Measurements from ENCODE around the gene TSPAN5. TPM values are rescaled to one million over a fixed set of nuclear protein-coding genes. Genes with fewer than 3 reads are reported as not detected.
A peak's percentile ranks its signal among the peaks of the same experiment; 100 is the strongest.
"Not testable (repeated sequence)": the region's sequence is repeated elsewhere in the genome, so short reads cannot be mapped to it uniquely, and the experiment has no call there.

The TSPAN5 gene
- 10 to 100 TPM; 25.0 to 27.8 TPM for total RNA-seq

DNA sequence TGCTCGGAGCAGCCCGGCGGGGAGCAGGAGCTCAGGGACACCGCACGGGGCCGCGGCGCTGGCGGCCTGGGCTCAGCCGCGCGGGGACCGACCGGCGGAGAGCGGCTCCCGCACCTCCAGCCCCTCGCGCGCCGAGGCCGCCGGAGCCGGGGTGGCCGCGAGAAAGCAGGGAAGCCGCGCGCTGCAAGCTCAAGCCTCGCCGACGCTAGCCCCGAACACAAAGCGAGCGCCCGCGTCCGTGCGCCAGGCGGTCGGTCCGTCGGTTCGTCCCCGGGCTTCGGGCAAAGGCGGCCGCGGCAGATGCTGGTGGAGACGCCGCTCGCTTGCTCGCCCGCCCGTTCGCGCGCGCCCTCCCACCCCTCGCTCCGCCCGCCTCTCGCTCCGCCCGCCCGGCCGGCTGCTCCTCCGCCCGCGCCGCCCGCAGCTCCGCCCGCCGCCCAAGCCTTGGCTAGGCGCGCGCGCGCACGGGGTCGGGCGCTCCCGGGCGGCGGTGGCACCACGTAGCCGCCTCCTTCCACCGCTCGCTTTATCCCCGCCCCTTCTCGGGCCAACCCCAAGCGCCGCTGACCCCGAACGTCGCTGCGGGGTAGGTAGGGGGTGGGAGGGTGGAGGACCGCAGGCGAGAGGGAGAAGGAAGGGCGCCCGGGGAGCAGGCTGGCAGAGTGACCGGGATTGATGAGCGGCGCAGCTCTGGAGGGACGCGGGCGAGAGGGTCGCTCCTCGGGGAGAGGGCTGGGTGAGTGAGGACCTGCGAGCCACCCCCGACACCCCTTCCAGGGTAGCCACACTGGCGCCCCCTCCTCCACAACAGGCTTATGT, at the start of gene TSPAN5:
TSPAN5 (minus strand) TSS at position 325 of the 819 bp plus-strand sequence.
- DNase-seq (peak; percentile 85), ATAC-seq (peak; percentile 80)
- Mint-ChIP-seq H3K9me3 (ENCODE audit: low read depth) (no peaks in the 10 kb centered on the region), H3K27ac (peak within 1 kb of the TSS; percentile 73), H3K36me3 (peaks cover 22% of the 10 kb centered on the region), H3K4me3 (peak within 1 kb of the TSS; percentile 94), H3K27me3 (no peaks in the 10 kb centered on the region), H3K4me1 (peaks cover 73% of the 10 kb centered on the region)
- CTCF ChIA-PET, result interaction anchor here (0.8 to 1.4 kb wide), 9 partner anchors 16 to 515 kb away, joined by 3 to 5 read pairs (median 4); partner anchors contain the start of genes EIF4E and STPG2

DNA sequence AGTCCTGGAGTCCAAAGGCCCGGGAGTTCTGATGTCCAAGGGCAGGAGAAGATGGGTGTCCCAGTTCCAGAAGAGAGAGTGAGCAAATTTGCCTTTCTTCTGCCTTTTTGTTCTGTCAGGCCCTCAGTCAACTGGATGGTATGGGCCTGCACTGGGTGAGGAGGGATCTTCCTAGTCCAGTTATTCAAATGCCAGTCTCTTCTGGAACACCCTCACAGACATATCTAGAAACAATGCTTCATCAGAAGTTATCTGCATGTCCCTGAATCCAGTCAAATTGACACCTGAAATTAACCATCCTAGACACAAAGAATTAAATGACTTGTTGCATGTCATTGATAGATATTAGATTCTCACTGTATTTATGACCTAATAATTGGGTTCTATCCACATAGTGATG, 48.5 kb upstream of the TSPAN5 start:
- Mint-ChIP-seq H3K9me3 (ENCODE audit: low read depth) (peaks cover 28% of the 10 kb centered on the region), H3K4me1 (peaks cover 26% of the 10 kb centered on the region), H3K4me3 (peak overlapping the region; percentile 65), H3K36me3 (peaks cover 51% of the 10 kb centered on the region), H3K27me3 (no peaks in the 10 kb centered on the region), H3K27ac (peak overlapping the region; percentile 93)
- CTCF ChIA-PET, result no interaction called here
- no peak for DNase-seq
- ATAC-seq, result no peak

DNA sequence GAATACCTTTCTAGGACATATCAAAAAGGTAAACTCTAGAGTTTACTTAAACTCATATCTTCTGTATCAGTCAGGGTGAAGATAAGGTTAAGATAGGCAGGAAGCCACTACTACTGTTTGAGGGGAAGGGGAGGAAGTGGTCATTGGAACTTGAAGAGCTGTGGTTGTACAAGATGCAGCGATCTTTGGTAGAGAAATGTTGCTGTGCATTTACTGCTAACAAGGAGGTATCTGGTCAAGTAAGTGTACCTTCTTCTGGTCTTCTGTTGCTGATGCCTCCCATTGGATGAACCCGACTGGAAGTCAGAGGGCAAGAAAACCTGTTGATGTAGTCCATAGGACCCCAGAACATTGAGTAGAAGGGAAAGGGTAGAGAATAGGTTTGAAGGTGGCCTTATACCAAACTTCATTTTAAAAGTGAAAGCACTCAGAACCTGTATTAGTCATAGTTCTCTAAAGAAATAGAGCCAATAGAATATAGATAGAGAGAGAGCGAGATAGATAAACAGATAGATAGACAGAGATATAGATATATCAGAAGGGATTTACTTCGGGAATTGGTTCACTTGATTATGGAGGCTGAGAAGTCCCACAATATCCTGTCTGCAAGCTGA, 47.9 kb upstream of the TSPAN5 start:
- peak overlapping the region; percentile 93 for H3K27ac Mint-ChIP-seq
- peaks cover 28% of the 10 kb centered on the region for H3K9me3 Mint-ChIP-seq (ENCODE audit: low read depth)
- H3K36me3 Mint-ChIP-seq, result peaks cover 51% of the 10 kb centered on the region
- peaks cover 26% of the 10 kb centered on the region for H3K4me1 Mint-ChIP-seq
- DNase-seq (peak; percentile 79), ATAC-seq (peak; percentile 92)
- H3K27me3 Mint-ChIP-seq, result no peaks in the 10 kb centered on the region
- peak overlapping the region; percentile 65 for H3K4me3 Mint-ChIP-seq
- CTCF ChIA-PET, result no interaction called here

DNA sequence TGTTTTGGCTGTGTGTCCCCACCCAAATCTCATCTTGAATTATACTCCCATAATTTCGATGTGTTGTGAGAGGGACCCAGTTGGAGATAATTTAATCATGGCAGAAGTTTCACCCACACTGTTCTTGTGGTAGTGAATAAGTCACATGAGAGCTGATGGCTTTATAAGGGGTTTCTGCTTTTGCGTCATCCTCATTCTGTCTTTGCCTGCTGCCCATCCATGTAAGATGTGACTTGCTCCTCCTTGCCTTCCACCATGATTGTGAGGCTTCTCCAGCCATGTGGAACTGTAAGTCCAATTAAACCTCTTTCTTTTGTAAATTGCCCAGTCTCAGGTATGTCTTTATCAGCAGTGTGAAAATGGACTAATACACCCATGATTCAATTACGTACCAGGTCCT, 47.2 kb upstream of the TSPAN5 start:
- H3K36me3 Mint-ChIP-seq, result peaks cover 52% of the 10 kb centered on the region
- H3K4me3 Mint-ChIP-seq, ATAC-seq, H3K27me3 Mint-ChIP-seq, DNase-seq: not testable (repeated sequence)
- peaks cover 26% of the 10 kb centered on the region for H3K4me1 Mint-ChIP-seq
- peaks cover 28% of the 10 kb centered on the region for H3K9me3 Mint-ChIP-seq (ENCODE audit: low read depth)
- CTCF ChIA-PET, result interaction anchor here (1.1 kb wide), 1 partner anchor 42 kb away, joined by 4 read pairs; no protein-coding TSS in a partner anchor
- H3K27ac Mint-ChIP-seq, result peak overlapping the region; percentile 93

DNA sequence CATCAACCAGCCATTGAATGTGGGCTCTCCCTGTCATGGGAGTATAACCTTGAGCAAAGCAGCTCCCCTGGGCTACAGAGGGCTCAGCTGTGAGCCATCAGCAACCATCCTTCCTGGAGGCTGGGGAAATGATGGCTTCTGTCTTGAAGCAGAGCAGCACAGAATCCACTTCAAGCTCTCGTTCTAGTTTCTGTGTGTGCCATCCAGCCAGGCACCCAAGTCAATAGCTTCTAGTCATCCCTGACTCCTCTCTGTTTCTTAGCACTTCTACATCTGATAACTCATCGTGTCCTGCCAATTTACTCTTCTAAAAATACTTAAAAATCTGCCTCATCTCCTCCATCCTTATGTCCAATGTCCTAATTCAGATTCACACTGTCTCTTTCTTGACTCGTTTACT, 42.2 kb upstream of the TSPAN5 start:
- CTCF ChIA-PET, result no interaction called here
- Mint-ChIP-seq H3K36me3 (peaks cover 33% of the 10 kb centered on the region), H3K27ac (no peak overlapping the region), H3K4me1 (peaks cover 8% of the 10 kb centered on the region), H3K9me3 (ENCODE audit: low read depth) (peaks cover 21% of the 10 kb centered on the region), H3K4me3 (no peak overlapping the region), H3K27me3 (no peaks in the 10 kb centered on the region)
- no peak for ATAC-seq
- no peak for DNase-seq

DNA sequence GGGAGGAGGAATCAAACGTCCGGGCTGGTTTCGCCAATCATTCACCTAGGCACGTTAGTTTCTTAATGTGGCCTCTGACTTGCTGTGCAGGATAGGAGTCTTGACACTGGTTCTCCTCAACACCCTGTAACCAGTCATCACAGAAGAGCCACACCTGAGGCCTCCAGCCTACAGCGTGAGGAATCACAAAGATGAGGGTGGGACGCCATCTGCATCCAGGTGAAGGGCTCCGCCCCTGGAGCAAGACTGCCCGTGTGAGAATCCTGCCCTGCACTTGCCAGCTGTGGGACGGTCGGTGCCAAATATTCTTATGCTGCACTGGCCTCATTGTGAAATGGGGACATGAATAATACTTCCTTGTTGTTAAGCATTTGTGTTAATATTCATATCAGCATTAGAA, 35.7 kb upstream of the TSPAN5 start:
- H3K36me3 Mint-ChIP-seq, result peaks cover 4% of the 10 kb centered on the region

DNA sequence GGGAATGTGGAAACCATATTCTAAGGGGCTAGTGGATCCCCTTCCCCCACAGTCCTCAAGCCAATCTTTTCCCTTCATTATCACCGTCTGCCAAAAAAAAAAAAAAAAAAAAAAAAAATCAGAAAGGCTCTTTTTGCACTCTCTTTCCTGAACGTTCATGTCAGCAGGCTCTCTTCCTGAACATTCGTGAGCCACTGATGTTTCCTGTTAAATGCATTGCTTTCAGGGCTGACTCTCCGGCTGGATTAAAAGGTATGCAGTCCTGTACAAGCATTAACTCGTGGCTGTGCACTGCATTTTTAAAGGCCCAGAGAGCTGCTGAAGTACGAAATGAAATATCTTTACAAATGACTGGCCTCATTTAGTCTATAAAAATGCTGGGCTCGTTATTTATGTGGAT, 34.0 kb upstream of the TSPAN5 start:
- ATAC-seq, result no peak
- Mint-ChIP-seq H3K9me3 (ENCODE audit: low read depth) (peaks cover 3% of the 10 kb centered on the region), H3K36me3 (peaks cover 4% of the 10 kb centered on the region), H3K27me3 (no peaks in the 10 kb centered on the region), H3K4me1 (peaks cover 16% of the 10 kb centered on the region), H3K4me3 (no peak overlapping the region), H3K27ac (no peak overlapping the region)
- DNase-seq, result no peak
- CTCF ChIA-PET, result interaction anchor here (0.7 to 0.8 kb wide), 2 partner anchors 48 to 303 kb away, joined by 3 to 4 read pairs; partner anchors contain the start of gene METAP1

More for the DNA sequence above, 35.7 kb upstream of the TSPAN5 start:
- peaks cover 2% of the 10 kb centered on the region for H3K4me1 Mint-ChIP-seq
- peaks cover 7% of the 10 kb centered on the region for H3K9me3 Mint-ChIP-seq (ENCODE audit: low read depth)
- ATAC-seq (no peak), DNase-seq (no peak)
- no peak overlapping the region for H3K27ac Mint-ChIP-seq
- CTCF ChIA-PET, result no interaction called here
- H3K27me3 Mint-ChIP-seq, result no peaks in the 10 kb centered on the region
- no peak overlapping the region for H3K4me3 Mint-ChIP-seq

DNA sequence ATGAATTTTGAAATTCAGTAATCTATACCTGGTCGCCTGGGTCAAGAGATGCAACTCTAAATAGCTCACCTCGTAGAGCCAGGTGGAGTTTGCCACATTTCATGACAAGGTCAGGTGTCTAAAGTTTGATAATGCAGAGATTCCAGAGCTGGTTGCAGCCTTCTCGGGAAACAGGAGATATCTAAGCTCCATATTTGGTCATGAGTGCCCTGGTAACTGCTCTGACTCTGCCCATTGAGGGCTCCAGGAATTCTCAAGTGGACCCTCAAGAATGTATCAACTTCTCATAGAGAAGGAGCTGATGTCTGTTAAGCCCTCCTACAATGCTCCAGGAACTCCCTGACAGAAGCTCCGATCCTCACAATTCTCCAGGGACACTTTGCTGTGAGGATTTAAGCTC, 33.2 kb upstream of the TSPAN5 start:
- H3K27me3 Mint-ChIP-seq, result no peaks in the 10 kb centered on the region
- peaks cover 16% of the 10 kb centered on the region for H3K4me1 Mint-ChIP-seq
- CTCF ChIA-PET, result interaction anchor here (0.7 kb wide), 1 partner anchor 304 kb away, joined by 4 read pairs; the partner anchor contains the start of gene METAP1
- DNase-seq, result no peak
- no peak overlapping the region for H3K27ac Mint-ChIP-seq
- H3K9me3 Mint-ChIP-seq (ENCODE audit: low read depth), result peaks cover 3% of the 10 kb centered on the region
- no peak overlapping the region for H3K4me3 Mint-ChIP-seq
- ATAC-seq, result no peak
- H3K36me3 Mint-ChIP-seq, result peaks cover 2% of the 10 kb centered on the region

DNA sequence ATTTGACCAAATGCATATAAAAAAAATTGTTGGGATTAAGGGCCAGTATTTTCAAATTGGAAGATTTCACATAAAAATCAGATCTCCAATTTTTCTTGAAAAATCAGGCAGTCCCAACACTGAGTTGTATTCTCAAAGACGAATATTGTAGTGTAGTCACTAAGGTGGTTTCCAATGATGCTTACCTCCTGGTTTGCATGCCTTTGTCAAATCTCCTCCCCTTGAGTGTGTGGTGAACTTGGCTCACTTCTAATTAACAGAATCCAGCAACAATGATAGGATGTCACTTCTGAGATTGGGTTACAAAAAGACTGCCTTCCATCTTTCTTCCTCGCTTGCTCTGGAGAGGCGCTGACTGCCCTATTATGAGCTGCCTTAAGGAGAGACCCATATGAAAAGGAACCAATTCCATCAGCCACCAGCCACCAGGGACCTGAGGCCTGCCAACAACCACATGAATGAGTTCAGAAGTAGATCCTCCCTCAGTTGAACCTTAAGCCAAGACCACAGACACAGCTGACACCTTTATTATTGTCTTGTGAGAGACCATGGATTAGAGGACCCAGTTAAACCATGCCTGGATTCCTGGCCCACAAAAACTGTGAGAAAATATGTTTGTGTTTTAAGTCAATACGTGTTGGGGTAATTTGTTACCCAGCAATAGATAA, 31.2 kb upstream of the TSPAN5 start:
- CTCF ChIA-PET, result interaction anchor here (0.9 kb wide), 1 partner anchor 12 kb away, joined by 3 read pairs; no protein-coding TSS in a partner anchor
- Mint-ChIP-seq H3K9me3 (ENCODE audit: low read depth) (peaks cover 3% of the 10 kb centered on the region), H3K4me3 (no peak overlapping the region), H3K27me3 (no peaks in the 10 kb centered on the region), H3K4me1 (peaks cover 16% of the 10 kb centered on the region), H3K36me3 (peaks cover 2% of the 10 kb centered on the region), H3K27ac (no peak overlapping the region)
- ATAC-seq, result no peak
- DNase-seq, result no peak

DNA sequence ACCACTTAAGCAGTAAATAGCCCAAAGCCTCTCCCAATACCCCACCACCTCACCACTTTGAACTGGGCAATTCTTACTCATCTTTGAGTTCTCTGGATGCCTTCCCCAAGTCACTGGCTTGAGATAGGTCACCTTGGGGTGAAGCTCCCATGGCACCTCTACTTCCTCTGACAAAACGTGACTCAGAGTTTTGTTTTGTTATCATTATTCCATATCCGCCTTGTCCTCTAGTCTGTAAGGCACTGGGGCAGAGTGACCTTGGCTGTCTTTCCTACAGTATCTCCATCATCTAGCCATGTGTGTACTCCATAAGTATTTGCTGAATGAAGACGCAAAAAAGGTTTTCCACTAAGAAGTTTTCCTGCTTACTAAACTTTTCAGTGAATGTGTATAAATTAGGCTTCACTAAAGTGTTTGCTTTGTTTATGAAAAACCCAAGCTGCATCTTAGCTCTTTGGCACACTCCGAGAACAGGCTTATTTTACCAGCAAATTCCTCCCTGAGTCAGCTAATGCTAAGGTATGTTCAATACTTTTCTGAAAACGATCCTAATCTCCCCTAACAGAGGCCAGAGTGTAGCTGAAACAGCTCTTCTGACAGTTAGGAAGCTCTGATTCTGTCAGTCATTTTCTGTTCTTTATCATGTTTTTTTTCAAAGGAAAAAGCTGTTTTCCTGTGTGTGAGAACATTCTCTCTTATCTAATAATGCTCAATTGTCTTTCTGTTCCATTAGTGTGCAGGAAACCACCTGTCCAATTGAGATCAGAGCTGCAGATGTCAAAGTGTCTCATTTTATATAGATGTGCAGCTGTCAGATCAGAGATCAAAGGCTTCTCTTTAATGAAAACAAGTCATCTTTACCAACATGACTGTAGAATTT, 30.2 kb upstream of the TSPAN5 start:
- ATAC-seq (peak; percentile 78), DNase-seq (peak; percentile 48)
- CTCF ChIA-PET, result interaction anchor here (0.6 to 0.9 kb wide), 2 partner anchors 13 to 221 kb away, joined by 3 read pairs; no protein-coding TSS in a partner anchor

DNA sequence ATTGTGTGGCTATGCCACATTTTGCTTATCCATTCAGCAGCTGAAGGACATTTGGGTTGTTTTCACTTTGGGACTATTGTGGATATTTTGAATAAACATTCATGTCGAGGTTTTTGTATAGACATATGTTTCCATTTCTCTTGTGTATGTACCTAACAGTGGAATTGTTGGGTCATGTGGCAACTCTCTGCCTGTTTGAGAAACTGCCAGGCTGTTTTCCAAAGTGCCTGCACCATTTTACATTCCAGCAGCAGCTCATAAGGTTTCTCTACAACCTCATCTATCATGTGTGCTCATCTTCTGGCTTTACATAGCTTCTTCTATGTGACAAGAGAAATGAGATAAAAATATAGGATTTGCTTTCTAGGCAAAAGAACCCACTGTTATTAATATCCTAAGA, 29.5 kb upstream of the TSPAN5 start:
- DNase-seq, result no peak
- CTCF ChIA-PET, result interaction anchor here (0.8 kb wide), 1 partner anchor 220 kb away, joined by 3 read pairs; no protein-coding TSS in a partner anchor

More for the DNA sequence above, 30.2 kb upstream of the TSPAN5 start:
- peaks cover 3% of the 10 kb centered on the region for H3K9me3 Mint-ChIP-seq (ENCODE audit: low read depth)
- no peaks in the 10 kb centered on the region for H3K27me3 Mint-ChIP-seq
- H3K4me3 Mint-ChIP-seq, result no peak overlapping the region
- peaks cover 16% of the 10 kb centered on the region for H3K4me1 Mint-ChIP-seq
- no peak overlapping the region for H3K27ac Mint-ChIP-seq
- H3K36me3 Mint-ChIP-seq, result peaks cover 2% of the 10 kb centered on the region

DNA sequence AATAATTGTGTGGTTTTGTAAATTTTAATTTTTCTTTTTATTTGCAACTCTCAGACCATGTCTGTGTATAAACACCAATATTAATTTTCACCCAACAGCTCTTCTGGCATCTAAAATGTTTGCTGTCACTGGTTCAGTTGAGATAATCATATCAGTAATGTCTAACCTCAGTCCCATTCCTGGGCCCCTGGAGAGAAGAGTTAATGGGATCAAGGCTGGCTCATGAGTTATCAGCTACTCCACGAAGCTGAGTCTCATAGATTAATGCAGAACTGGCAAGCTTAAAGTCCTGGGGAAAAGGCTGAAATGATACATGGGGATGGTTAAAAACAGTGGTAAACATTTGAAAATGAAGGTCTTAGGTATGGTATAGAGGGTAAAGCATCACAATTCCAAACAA, 28.4 kb upstream of the TSPAN5 start:
- Mint-ChIP-seq H3K27me3 (no peaks in the 10 kb centered on the region), H3K4me1 (peaks cover 16% of the 10 kb centered on the region), H3K9me3 (ENCODE audit: low read depth) (peaks cover 3% of the 10 kb centered on the region), H3K27ac (no peak overlapping the region), H3K36me3 (peaks cover 2% of the 10 kb centered on the region), H3K4me3 (no peak overlapping the region)
- no peak for ATAC-seq
- DNase-seq, result no peak
- CTCF ChIA-PET, result interaction anchor here (0.8 kb wide), 1 partner anchor 219 kb away, joined by 3 read pairs; no protein-coding TSS in a partner anchor

More for the DNA sequence above, 29.5 kb upstream of the TSPAN5 start:
- peaks cover 3% of the 10 kb centered on the region for H3K9me3 Mint-ChIP-seq (ENCODE audit: low read depth)
- H3K4me1 Mint-ChIP-seq, result peaks cover 16% of the 10 kb centered on the region
- H3K27me3 Mint-ChIP-seq, result no peaks in the 10 kb centered on the region
- ATAC-seq, result no peak
- no peak overlapping the region for H3K27ac Mint-ChIP-seq
- H3K36me3 Mint-ChIP-seq, result peaks cover 2% of the 10 kb centered on the region
- H3K4me3 Mint-ChIP-seq, result no peak overlapping the region
